ENCODE data around the gene CRADD.
A peak's percentile ranks its signal among the peaks of the same experiment; 100 is the strongest.
"Not testable (repeated sequence)": the region's sequence is repeated elsewhere in the genome, so short reads cannot be mapped to it uniquely, and the experiment has no call there.

The CRADD gene

GRCh38 chr12:93677195-93678064 is at the start of gene CRADD:
CRADD (plus strand) TSS chr12:93677375.
- DNase-seq = peak; percentile 66 to 98

- no peak for DNase-seq
These were observed 44.8 kb upstream of the CRADD start for GRCh38 chr12:93632383-93632782.

GRCh38 chr12:93634416-93634815 is 42.8 kb upstream of the CRADD start:
- no peak for DNase-seq

GRCh38 chr12:93636708-93637107 is 40.5 kb upstream of the CRADD start:
- no peak for DNase-seq

- no peak for DNase-seq
These were observed 39.1 kb upstream of the CRADD start for GRCh38 chr12:93638095-93638494.

- DNase-seq = no peak
These were observed 38.2 kb upstream of the CRADD start for GRCh38 chr12:93638954-93639353.

GRCh38 chr12:93639406-93639805 is 37.8 kb upstream of the CRADD start:
- DNase-seq = no peak

- not testable (repeated sequence) for DNase-seq
These were observed 35.8 kb upstream of the CRADD start for GRCh38 chr12:93641380-93641779.

GRCh38 chr12:93642751-93643150 is 34.4 kb upstream of the CRADD start:
- DNase-seq = no peak

- DNase-seq = no peak
These were observed 31.5 kb upstream of the CRADD start for GRCh38 chr12:93645702-93646101.

GRCh38 chr12:93650626-93651025 is 26.5 kb upstream of the CRADD start:
- DNase-seq = no peak

- no peak for DNase-seq
These were observed 24.1 kb upstream of the CRADD start for GRCh38 chr12:93653079-93653478.

GRCh38 chr12:93653712-93654111 is 23.5 kb upstream of the CRADD start:
- DNase-seq = no peak

GRCh38 chr12:93654421-93654820 is 22.8 kb upstream of the CRADD start:
- no peak for DNase-seq

- DNase-seq = no peak
These were observed 20.1 kb upstream of the CRADD start for GRCh38 chr12:93657071-93657470.

- DNase-seq = no peak
These were observed 16.2 kb upstream of the CRADD start for GRCh38 chr12:93661021-93661420.

- no peak for DNase-seq
These were observed 14.0 kb upstream of the CRADD start for GRCh38 chr12:93663006-93663728.

- DNase-seq = no peak
These were observed 13.5 kb upstream of the CRADD start for GRCh38 chr12:93663729-93664084.

GRCh38 chr12:93664573-93665138 is 12.5 kb upstream of the CRADD start:
- no peak for DNase-seq

- no peak for DNase-seq
These were observed 9.5 kb upstream of the CRADD start for GRCh38 chr12:93667672-93668071.

GRCh38 chr12:93668919-93669418 is 8.2 kb upstream of the CRADD start:
- no peak for DNase-seq

- DNase-seq = no peak
These were observed 7.7 kb upstream of the CRADD start for GRCh38 chr12:93669452-93669851.

- no peak for DNase-seq
These were observed 7.1 kb upstream of the CRADD start for GRCh38 chr12:93670104-93670503.

GRCh38 chr12:93671044-93671443 is 6.1 kb upstream of the CRADD start:
- DNase-seq = no peak

Data from bone marrow (tissue), 2 donors.